ENCODE measurements around the gene RNF115. TPM values are rescaled to one million over a fixed set of nuclear protein-coding genes. Genes with fewer than 3 reads are reported as not detected.

RNF115 gene
- total RNA-seq, result 10 to 100 TPM in 2 of 6 experiments, 1 to 10 TPM in 4; 5.3 to 10.3 (median 8.0) TPM
- long read RNA-seq, full-length matches to known transcripts, result 2 of 2 reads
- long read RNA-seq, partial matches to known transcripts, result 0 of 2 reads
- long read RNA-seq, other reads (novel, unspliced or antisense), result 0 of 2 reads

DNA sequence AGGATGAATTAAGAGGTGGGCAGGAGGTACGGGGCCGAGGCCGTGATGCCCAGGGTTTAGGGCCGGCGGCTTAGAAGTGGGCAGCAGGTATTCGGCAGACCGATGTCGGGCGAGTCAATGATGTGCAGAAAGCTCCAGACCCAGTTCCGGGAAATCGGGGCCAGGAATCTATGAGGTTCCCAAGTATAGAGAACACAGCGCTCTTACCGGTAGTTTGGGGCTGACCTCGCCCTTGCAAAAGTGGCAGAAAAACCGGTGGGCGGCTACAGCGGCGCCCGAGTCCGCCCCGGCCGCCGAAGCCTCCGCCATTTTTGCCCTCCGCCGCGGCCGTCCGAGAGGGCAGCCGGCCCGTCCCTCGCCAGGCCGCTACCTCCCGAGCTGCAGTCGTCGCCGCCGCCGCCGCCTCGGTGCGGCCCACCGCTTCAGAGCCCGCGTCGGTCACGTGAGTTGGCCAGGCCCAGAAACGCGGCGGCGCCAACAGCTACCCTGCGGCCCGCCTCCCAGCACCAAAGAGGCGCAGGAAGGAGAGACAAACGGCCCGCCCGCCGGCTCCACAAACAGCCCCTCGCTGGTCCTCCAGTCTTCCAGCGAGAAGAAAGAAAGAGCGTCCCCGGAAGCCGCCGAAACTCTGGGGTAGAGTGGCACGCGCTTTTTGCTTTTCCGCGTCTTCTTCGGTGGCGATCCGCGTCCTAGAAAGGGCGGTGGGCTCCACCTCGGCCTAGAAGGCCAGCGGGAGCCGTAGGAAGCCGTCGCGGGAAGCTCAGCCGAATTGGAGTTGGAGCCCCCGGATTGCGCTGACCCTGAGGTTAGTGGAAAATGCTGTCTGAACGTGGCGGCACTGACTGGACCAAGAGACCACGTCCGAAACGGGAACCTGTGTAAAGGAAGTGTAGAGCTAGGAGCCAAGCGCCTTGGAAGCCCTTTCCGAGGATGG lies at the start of gene RNF115, which contains the start of gene POLR3C:
TSS of gene RNF115 (minus strand) at position 531 of the 934 bp plus-strand sequence. CDS start at position 309, 222 bp downstream.
TSS of gene POLR3C (plus strand) at position 636 of the 934 bp plus-strand sequence. CDS start 1,577 bp downstream, outside the sequence.
- under 1% methylated on average over 26 of the region's 89 CpGs for WGBS (ENCODE audit: insufficient coverage, low coverage, low lambda C conversion rate, missing lambda C conversion rate)
- TF ChIP-seq CTCF (IDR thresholded peaks at IDR 0.05) (no peak), POLR2A (IDR thresholded peaks at IDR 0.05) (peak; percentile 98)
- Histone ChIP-seq H3K27me3 (no peaks in the 10 kb centered on the region), H3K36me3 (peaks cover 0 to 33% (median 13%) of the 10 kb centered on the region in 4 donors), H3K9me3 (no peaks in the 10 kb centered on the region), H3K27ac (peak within 1 kb of the TSS; percentile 93 to 95 (median 93)), H3K4me1 (peaks cover 0 to 11% (median 5%) of the 10 kb centered on the region in 4 donors), H3K4me3 (peak within 1 kb of the TSS; percentile 57 to 96 (median 75))
- DNase-seq, result peak; percentile 91 to 96 (median 95)
- ATAC-seq, result peak; percentile 83 to 95 (median 95)
- intact Hi-C loops (cut with DNase I), result no loop called here

GRCh38 chr1:145871994-145872924 lies 48.4 kb upstream of the RNF115 start:
- H3K27ac ChIP-seq, result peak overlapping the region in 2 of 3 donors; percentile 49 to 52
- H3K4me1 ChIP-seq, result peaks cover 0 to 16% (median 3%) of the 10 kb centered on the region in 4 donors
- H3K9me3 ChIP-seq, result no peaks in the 10 kb centered on the region
- peak overlapping the region; percentile 43 to 68 (median 55) for H3K4me3 ChIP-seq
- intact Hi-C loops (cut with DNase I), result no loop called here
- DNase-seq (peak; percentile 74 to 86 (median 85)), ATAC-seq (peak; percentile 91 to 93 (median 92))
- WGBS (ENCODE audit: insufficient coverage, low coverage, low lambda C conversion rate, missing lambda C conversion rate), result 7% methylated on average over 26 of the region's 47 CpGs
- H3K27me3 ChIP-seq, result no peaks in the 10 kb centered on the region
- no peaks in the 10 kb centered on the region for H3K36me3 ChIP-seq
- TF ChIP-seq CTCF (IDR thresholded peaks at IDR 0.05), result no peak
- TF ChIP-seq POLR2A (IDR thresholded peaks at IDR 0.05), result peak; percentile 44

DNA sequence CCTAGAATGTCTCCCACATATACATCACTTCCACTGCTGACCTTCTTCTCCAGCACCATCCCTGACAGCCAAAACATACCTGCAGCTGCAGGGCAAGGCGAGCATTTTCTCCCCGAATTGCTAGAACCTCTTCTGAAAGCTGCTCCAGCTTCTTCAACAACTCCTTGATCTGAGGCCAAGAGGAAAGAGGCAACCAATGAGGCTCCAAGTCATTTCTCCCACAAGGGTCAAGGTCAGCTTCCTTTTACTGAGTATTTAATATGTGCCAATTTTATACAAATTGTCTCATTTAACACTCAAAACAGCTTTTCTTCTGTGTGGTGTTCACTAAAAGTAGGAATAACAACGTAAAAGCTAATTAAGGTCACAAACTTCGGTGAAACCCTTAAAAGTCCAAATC lies 44.3 kb upstream of the RNF115 start:
- Histone ChIP-seq H3K36me3 (no peaks in the 10 kb centered on the region), H3K9me3 (no peaks in the 10 kb centered on the region), H3K27me3 (no peaks in the 10 kb centered on the region), H3K4me1 (peaks cover 0 to 16% (median 3%) of the 10 kb centered on the region in 4 donors), H3K4me3 (no peak overlapping the region), H3K27ac (no peak overlapping the region)
- intact Hi-C loops (cut with DNase I), result no loop called here
- 88% methylated on average over 3 of the region's 4 CpGs for WGBS (ENCODE audit: insufficient coverage, low coverage, low lambda C conversion rate, missing lambda C conversion rate)
- DNase-seq (no peak), ATAC-seq (no peak)
- no peak for TF ChIP-seq CTCF (IDR thresholded peaks at IDR 0.05)
- no peak for TF ChIP-seq POLR2A (IDR thresholded peaks at IDR 0.05)

Data from right lobe of liver (tissue), 6 donors.